Stimulated activated CD8-positive, alpha-beta memory T cell treated with anti-CD3 and anti-CD28 coated beads, Interleukin-7, amount 100 ng/mL, for 48 hours (primary cell): Measurements from ENCODE around the gene NEK11.

Experiments used
- DNase-seq, 2 donors: peaks; one replicate each; pipeline ENCODE4 v3.0.0-alpha.2; 2020; ENCODE audit warnings: low read depth in 1 of 2; ENCODE audit errors: extremely low read depth in 1 of 2

NEK11 gene

GRCh38 chr3:131393868-131394267 is 367.2 kb downstream of the NEK11 start:
- DNase-seq: no peak

- DNase-seq: no peak
Observed at GRCh38 chr3:131394400-131394799, 367.7 kb downstream of the NEK11 start.

DNA sequence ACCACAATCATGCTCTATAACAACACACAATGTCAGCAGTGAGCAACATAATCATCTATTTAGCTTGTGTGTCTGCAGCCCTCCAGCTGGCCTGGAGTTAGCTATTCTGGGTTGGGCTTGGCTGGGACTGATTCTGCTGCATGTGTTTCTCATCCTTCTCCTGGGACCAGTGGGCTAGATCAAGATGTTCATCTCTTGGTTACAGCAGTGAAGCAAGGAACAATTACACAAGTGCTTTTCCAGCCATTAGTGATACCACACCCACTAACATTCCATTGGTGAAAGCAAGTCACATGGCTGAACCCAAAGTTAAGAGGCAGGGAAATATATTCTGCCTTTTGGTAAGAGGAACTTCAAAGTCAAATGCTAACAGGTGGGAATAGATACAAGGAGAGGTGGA is 369.5 kb downstream of the NEK11 start:
- no peak for DNase-seq

GRCh38 chr3:131397889-131398288 is 371.2 kb downstream of the NEK11 start:
- DNase-seq: no peak
